Mesenchymal stem cell (in vitro differentiated cells and primary cell): ENCODE results near the gene MAP4K4.

Experiments
- DNase-seq: peaks from one replicate; pipeline ENCODE4 v3.0.0-alpha.2; 2013
- H2AFZ ChIP-seq: one replicate; pipeline ENCODE4 v1.6.1; 2013; ENCODE audit warnings: low read depth, mild to moderate bottlenecking, control low read depth, inconsistent platforms, low read length, moderate library complexity
- H2AK5ac ChIP-seq: 2 replicates; pipeline ENCODE4 v1.6.1; 2013; ENCODE audit warnings: low read length, moderate library complexity, mild to moderate bottlenecking, inconsistent platforms; ENCODE audit not compliant: severe bottlenecking
- H2BK120ac ChIP-seq: one replicate; pipeline ENCODE4 v1.6.1; 2013; ENCODE audit warnings: low read depth, mild to moderate bottlenecking, inconsistent platforms, low read length, moderate library complexity
- H2BK12ac ChIP-seq, 2 experiments: one replicate each; pipeline ENCODE4 v1.6.1; 2013; ENCODE audit warnings: inconsistent platforms in 2 of 2, low read length in 2 of 2, mild to moderate bottlenecking in 2 of 2, moderate library complexity in 2 of 2, control low read depth in 1 of 2
- H2BK15ac ChIP-seq: one replicate; pipeline ENCODE4 v1.6.1; 2013; ENCODE audit warnings: mild to moderate bottlenecking, low read depth, inconsistent platforms; ENCODE audit not compliant: poor library complexity, severe bottlenecking
- H2BK5ac ChIP-seq: 2 replicates; pipeline ENCODE4 v1.6.1; 2013; ENCODE audit warnings: low read depth, mild to moderate bottlenecking, low read length, control low read depth, inconsistent platforms; ENCODE audit not compliant: poor library complexity, severe bottlenecking
- H3K14ac ChIP-seq, 2 experiments: one replicate each; pipeline ENCODE4 v1.6.1; 2013; ENCODE audit warnings: inconsistent platforms in 2 of 2, low read length in 2 of 2, control low read depth in 1 of 2, mild to moderate bottlenecking in 1 of 2, moderate library complexity in 1 of 2
- H3K18ac ChIP-seq, 2 experiments: one replicate each; pipeline ENCODE4 v1.6.1; 2013; ENCODE audit warnings: inconsistent platforms in 2 of 2, low read length in 2 of 2, control low read depth in 1 of 2, low read depth in 1 of 2, mild to moderate bottlenecking in 1 of 2
- H3K23ac ChIP-seq, 2 experiments: one replicate each; pipeline ENCODE4 v1.6.1; 2013; ENCODE audit warnings: inconsistent platforms in 2 of 2, low read length in 2 of 2, mild to moderate bottlenecking in 2 of 2, moderate library complexity in 2 of 2, control low read depth in 1 of 2
- H3K27ac ChIP-seq: 2 replicates; pipeline ENCODE4 v1.5.1; 2013; ENCODE audit warnings: mild to moderate bottlenecking, moderate library complexity, low read length, control low read depth, inconsistent platforms; ENCODE audit not compliant: poor library complexity, severe bottlenecking
- H3K27me3 ChIP-seq, 2 experiments: 2 replicates each; pipeline versions ENCODE4 v1.6.1 to v1.7.0; 2013; ENCODE audit warnings: low read length in 2 of 2, mild to moderate bottlenecking in 2 of 2, moderate library complexity in 2 of 2, control low read depth in 1 of 2, inconsistent platforms in 1 of 2; ENCODE audit not compliant: control insufficient read depth in 1 of 2, insufficient read depth in 1 of 2
- H3K36me3 ChIP-seq, 2 experiments: 2 replicates each; pipeline versions ENCODE4 v1.6.1 to v1.7.0; 2013; ENCODE audit warnings: low read length in 2 of 2, control low read depth in 1 of 2, inconsistent platforms in 1 of 2, low read depth in 1 of 2, mild to moderate bottlenecking in 1 of 2; ENCODE audit not compliant: insufficient read depth in 2 of 2, control insufficient read depth in 1 of 2
- H3K4ac ChIP-seq, 2 experiments: one replicate each; pipeline ENCODE4 v1.6.1; 2013; ENCODE audit warnings: inconsistent platforms in 2 of 2, low read length in 2 of 2, mild to moderate bottlenecking in 2 of 2, moderate library complexity in 2 of 2, control low read depth in 1 of 2, low read depth in 1 of 2
- H3K4me1 ChIP-seq: 2 replicates; pipeline ENCODE4 v1.6.1; 2013; ENCODE audit warnings: low read depth, low read length, control low read depth; ENCODE audit not compliant: control insufficient read depth, insufficient read depth
- H3K4me2 ChIP-seq: 2 replicates; pipeline ENCODE4 v1.6.1; 2013; ENCODE audit warnings: low read length, mild to moderate bottlenecking, inconsistent platforms; ENCODE audit not compliant: poor library complexity, severe bottlenecking
- H3K4me3 ChIP-seq, 2 experiments: 2 replicates each; pipeline versions ENCODE4 v1.5.1 to v1.7.0; 2013; ENCODE audit warnings: low read length in 2 of 2, mild to moderate bottlenecking in 2 of 2, control low read depth in 1 of 2, low read depth in 1 of 2; ENCODE audit not compliant: insufficient read depth in 1 of 2
- H3K79me1 ChIP-seq: replicated peaks from 2 replicates; pipeline ENCODE4 v1.6.1; 2013; ENCODE audit warnings: mild to moderate bottlenecking, control low read depth, low read length, inconsistent platforms; ENCODE audit not compliant: poor library complexity, severe bottlenecking
- H3K9ac ChIP-seq: 2 replicates; pipeline ENCODE4 v1.7.0; 2013; ENCODE audit warnings: mild to moderate bottlenecking, low read length, moderate library complexity
- H3K9me3 ChIP-seq: 2 replicates; pipeline ENCODE4 v1.7.0; 2013; ENCODE audit warnings: mild to moderate bottlenecking, low read length; ENCODE audit not compliant: control insufficient read depth
- H4K8ac ChIP-seq: one replicate; pipeline ENCODE4 v1.6.1; 2013; ENCODE audit warnings: inconsistent platforms, mild to moderate bottlenecking, low read length, moderate library complexity
- H4K91ac ChIP-seq: one replicate; pipeline ENCODE4 v1.6.1; 2013; ENCODE audit warnings: mild to moderate bottlenecking, low read length, inconsistent platforms
- WGBS: methylation state at CpG from one replicate; pipeline ENCODE4 v1.1.7; 2013; ENCODE audit warnings: mixed read lengths; 5-methylcytosine and 5-hydroxymethylcytosine counted together

MAP4K4 gene

DNA sequence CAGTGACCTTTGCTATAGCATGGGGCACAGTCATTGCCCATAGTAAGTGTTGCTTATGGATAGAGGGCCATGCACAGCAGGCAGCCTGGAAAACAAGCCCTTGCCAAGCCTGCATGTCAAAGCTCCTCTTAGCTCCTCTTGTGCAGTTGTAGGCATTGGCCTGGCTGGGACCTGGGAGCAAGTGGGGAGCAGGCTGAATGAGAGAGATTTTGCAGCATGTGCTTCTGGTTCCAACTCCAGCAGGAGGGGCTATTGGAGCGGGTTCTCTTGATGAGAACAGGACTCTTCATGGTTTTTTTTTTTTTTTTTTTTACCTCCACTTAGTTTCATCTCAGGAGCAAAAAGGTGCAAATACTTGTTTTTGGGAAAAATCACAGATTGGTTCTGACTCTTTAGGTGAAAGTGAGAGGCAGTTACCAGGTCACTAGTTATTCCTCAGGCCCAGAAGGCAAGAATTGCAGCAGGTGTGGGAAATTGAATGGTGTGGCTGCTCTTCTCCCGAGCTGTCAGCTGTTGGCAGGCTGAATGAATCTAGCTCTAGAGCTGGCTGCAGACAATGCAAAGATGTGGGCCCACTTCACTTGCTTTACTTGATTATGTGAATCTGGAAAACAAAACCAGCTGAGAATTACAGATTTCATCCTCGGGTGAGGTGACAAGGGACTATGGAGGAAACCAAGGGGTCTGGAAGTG lies 95.9 kb downstream of the MAP4K4 start:
- H2AFZ ChIP-seq = no peak overlapping the region
- no peak overlapping the region for H3K27ac ChIP-seq

GRCh38 chr2:101794141-101794540 lies 96.6 kb downstream of the MAP4K4 start:
- Histone ChIP-seq H2BK15ac (no peak overlapping the region), H3K27me3 (no peaks in the 10 kb centered on the region), H3K9me3 (no peaks in the 10 kb centered on the region), H3K4me1 (no peaks in the 10 kb centered on the region), H3K79me1 (peaks cover 24% of the 10 kb centered on the region), H3K4me3 (no peak overlapping the region), H3K9ac (peak overlapping the region; percentile 7), H2AFZ (no peak overlapping the region), H4K91ac (no peak overlapping the region), H3K18ac (no peak overlapping the region), H3K27ac (no peak overlapping the region), H2BK12ac (no peak overlapping the region), H2BK120ac (no peak overlapping the region), H2BK5ac (no peak overlapping the region), H3K4ac (no peak overlapping the region), H3K4me2 (no peak overlapping the region), H4K8ac (no peak overlapping the region), H2AK5ac (no peak overlapping the region), H3K14ac (no peak overlapping the region), H3K36me3 (peaks cover 0 to 36% of the 10 kb centered on the region in 2 experiments), H3K23ac (no peak overlapping the region)
- WGBS = no CpG with 5 or more reads among the region's 2 CpGs
- no peak for DNase-seq

More for the DNA sequence above, 95.9 kb downstream of the MAP4K4 start:
- no peak overlapping the region for H2BK120ac ChIP-seq
- peaks cover 24% of the 10 kb centered on the region for H3K79me1 ChIP-seq
- 93% methylated on average over 2 of the region's 3 CpGs for WGBS
- no peak overlapping the region for H3K9ac ChIP-seq
- H3K36me3 ChIP-seq = peaks cover 0 to 32% of the 10 kb centered on the region in 2 experiments
- no peak overlapping the region for H2AK5ac ChIP-seq
- peak overlapping the region in 1 of 2 experiments; percentile 2 for H3K18ac ChIP-seq
- no peaks in the 10 kb centered on the region for H3K4me1 ChIP-seq
- H4K8ac ChIP-seq = no peak overlapping the region
- no peak for DNase-seq
- H3K4me2 ChIP-seq = no peak overlapping the region
- H3K9me3 ChIP-seq = no peaks in the 10 kb centered on the region
- no peak overlapping the region for H2BK5ac ChIP-seq
- no peak overlapping the region for H2BK15ac ChIP-seq
- H3K23ac ChIP-seq = no peak overlapping the region
- no peaks in the 10 kb centered on the region for H3K27me3 ChIP-seq
- H3K4ac ChIP-seq = no peak overlapping the region
- no peak overlapping the region for H2BK12ac ChIP-seq
- peak overlapping the region in 1 of 2 experiments; percentile 2 for H3K4me3 ChIP-seq
- H3K14ac ChIP-seq = no peak overlapping the region
- no peak overlapping the region for H4K91ac ChIP-seq

DNA sequence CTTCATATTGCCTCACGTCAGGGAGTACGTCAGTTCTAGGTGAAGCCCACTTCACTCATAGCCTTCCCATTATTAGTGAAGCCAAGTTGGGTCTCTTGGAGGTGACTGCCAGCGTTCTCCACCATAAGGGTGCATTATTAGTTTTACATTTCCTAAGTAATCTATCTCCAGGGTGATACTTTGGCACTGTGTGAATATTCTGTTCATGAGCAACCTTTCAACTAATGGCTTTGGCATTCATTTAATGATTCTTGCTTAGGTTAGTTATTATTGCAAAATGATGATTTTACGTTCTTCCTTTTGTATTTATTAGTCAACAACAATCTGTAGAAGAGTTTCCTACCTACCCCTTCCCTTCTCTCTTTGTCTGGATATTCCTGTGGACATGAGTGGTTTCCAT lies 97.5 kb downstream of the MAP4K4 start:
- Histone ChIP-seq H3K9ac (no peak overlapping the region), H3K4me3 (no peak overlapping the region), H2AFZ (no peak overlapping the region), H3K79me1 (peaks cover 29% of the 10 kb centered on the region), H3K36me3 (peaks cover 0 to 41% of the 10 kb centered on the region in 2 experiments), H3K18ac (no peak overlapping the region), H2BK12ac (no peak overlapping the region), H2AK5ac (no peak overlapping the region), H3K14ac (no peak overlapping the region), H2BK5ac (no peak overlapping the region), H3K4me2 (no peak overlapping the region), H4K91ac (no peak overlapping the region), H3K23ac (no peak overlapping the region), H3K4me1 (no peaks in the 10 kb centered on the region), H2BK120ac (no peak overlapping the region), H4K8ac (no peak overlapping the region), H3K27me3 (no peaks in the 10 kb centered on the region), H3K4ac (no peak overlapping the region), H3K27ac (no peak overlapping the region), H3K9me3 (no peaks in the 10 kb centered on the region), H2BK15ac (no peak overlapping the region)
- no peak for DNase-seq
- 100% methylated on average over 2 of the region's 4 CpGs for WGBS

DNA sequence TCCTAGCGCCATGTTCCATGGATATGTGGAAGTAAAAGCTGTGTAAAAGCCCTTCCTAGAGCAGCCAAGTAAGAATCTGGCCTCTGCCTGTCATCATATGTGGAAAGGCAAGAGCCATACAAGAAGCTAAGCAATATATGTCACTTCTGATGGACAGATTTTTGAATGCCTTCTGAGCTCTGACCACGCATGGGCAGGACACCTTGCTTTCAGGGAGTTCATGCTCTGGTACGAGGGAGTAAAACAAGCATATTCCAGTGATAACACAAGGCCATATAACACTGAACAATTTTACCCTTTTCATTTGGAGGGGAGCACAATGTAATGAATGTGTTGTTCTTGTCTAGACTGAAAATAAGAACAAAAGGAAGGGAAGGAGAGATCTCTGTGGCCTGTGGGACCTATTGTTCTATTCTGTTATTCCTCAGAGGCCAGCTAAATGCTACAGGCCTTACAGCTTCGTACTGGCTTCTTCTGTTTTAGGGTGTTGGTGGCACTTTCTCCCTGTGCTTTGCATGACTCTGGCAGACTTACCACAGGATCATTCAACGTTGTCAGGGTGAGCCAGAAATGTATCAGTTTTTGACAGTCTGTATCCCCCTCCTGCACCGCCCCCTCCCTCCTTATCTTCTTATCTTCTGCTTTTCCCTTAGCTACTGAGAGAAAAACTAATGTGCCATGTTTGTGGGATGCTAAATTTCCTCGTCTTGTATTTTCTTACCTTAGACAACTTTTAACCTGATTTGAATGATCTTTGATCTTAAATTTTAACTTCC lies 99.5 kb downstream of the MAP4K4 start:
- no peak overlapping the region for H3K4me3 ChIP-seq
- H3K4me1 ChIP-seq = no peaks in the 10 kb centered on the region
- no peak overlapping the region for H2BK120ac ChIP-seq
- H3K4me2 ChIP-seq = no peak overlapping the region
- no peak overlapping the region for H3K14ac ChIP-seq
- no peak overlapping the region for H4K91ac ChIP-seq
- H3K27ac ChIP-seq = no peak overlapping the region
- H3K9me3 ChIP-seq = no peaks in the 10 kb centered on the region
- H3K27me3 ChIP-seq = no peaks in the 10 kb centered on the region
- H2BK15ac ChIP-seq = no peak overlapping the region
- H3K4ac ChIP-seq = no peak overlapping the region
- H2BK5ac ChIP-seq = no peak overlapping the region
- no peak overlapping the region for H3K23ac ChIP-seq
- H2AK5ac ChIP-seq = no peak overlapping the region
- H3K36me3 ChIP-seq = peaks cover 0 to 53% of the 10 kb centered on the region in 2 experiments
- H3K18ac ChIP-seq = peak overlapping the region in 1 of 2 experiments; percentile 66
- 87% methylated on average over 4 of the region's 7 CpGs for WGBS
- no peak overlapping the region for H2BK12ac ChIP-seq
- H2AFZ ChIP-seq = no peak overlapping the region
- DNase-seq = no peak
- peaks cover 32% of the 10 kb centered on the region for H3K79me1 ChIP-seq
- H3K9ac ChIP-seq = no peak overlapping the region
- no peak overlapping the region for H4K8ac ChIP-seq
